NT2/D1 (cell line): ENCODE measurements around the gene NR2C2AP.
"Not testable (repeated sequence)": the region's sequence is repeated elsewhere in the genome, so short reads cannot be mapped to it uniquely, and the experiment has no call there.

ENCODE experiments used
- SUZ12 ChIP-seq: IDR thresholded peaks from 2 replicates; pipeline ENCODE4 v1.6.1; 2011; ENCODE audit not compliant: insufficient read length, insufficient read depth; ENCODE audit errors: extremely low read depth
- YY1 ChIP-seq: IDR thresholded peaks from 2 replicates; pipeline ENCODE4 v1.6.1; 2011; ENCODE audit not compliant: insufficient read length, insufficient read depth

DNA sequence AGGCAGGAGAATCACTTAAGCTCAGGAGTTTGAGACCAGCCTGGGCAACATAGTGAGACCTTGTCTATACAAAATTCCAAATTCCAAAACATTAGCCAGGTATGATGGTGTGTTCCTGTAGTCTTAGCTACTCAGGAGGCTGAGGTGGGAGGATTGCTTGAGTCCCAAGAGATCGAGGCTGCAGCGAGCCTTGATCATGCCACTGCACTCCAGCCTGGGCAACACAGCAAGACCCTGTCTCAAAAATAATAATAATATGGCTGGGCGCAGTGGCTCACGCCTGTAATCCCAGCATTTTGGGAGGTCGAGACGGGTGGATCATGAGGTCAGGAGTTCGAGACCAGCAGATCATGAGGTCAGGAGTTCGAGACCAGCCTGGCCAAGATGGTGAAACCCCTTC lies 17.8 kb upstream of the NR2C2AP start:
- TF ChIP-seq SUZ12, YY1: not testable (repeated sequence)
